Measurements from ENCODE around the gene PPFIA3. TPM values are rescaled to one million over a fixed set of nuclear protein-coding genes. Genes with fewer than 3 reads are reported as not detected.

PPFIA3 gene
- total RNA-seq, 1 experiment from 2014 or later: 27.3 TPM

GRCh38 chr19:49119411-49120324, at the start of gene PPFIA3 (continued):
- 0 out of 2 replicates have a peak, but pooled peaks have one; percentile 48 for TF ChIP-seq KAT7 (CRISPR knock-in tag; IDR thresholded peaks at IDR 0.05; ENCODE audit: borderline replicate concordance)
- no peak for TF ChIP-seq RELA (CRISPR knock-in tag; IDR thresholded peaks at IDR 0.05; ENCODE audit: borderline replicate concordance)
- TF ChIP-seq GTF2I (CRISPR knock-in tag; conservative IDR thresholded peaks at IDR 0.05): no peak
- no peak for TF ChIP-seq ZNF138 (CRISPR knock-in tag; conservative IDR thresholded peaks at IDR 0.05)
- no peak for TF ChIP-seq E2F5 (CRISPR knock-in tag; IDR thresholded peaks at IDR 0.05)
- TF ChIP-seq GABPB1 (CRISPR knock-in tag; IDR thresholded peaks at IDR 0.05): peak; percentile 48; the same call in 1 of the 2 replicates
- TF ChIP-seq RORB (CRISPR knock-in tag; IDR thresholded peaks at IDR 0.05): no peak
- peak; percentile 94; the same call in 1 of the 2 replicates for TF ChIP-seq FOXP1 (CRISPR knock-in tag; IDR thresholded peaks at IDR 0.05; ENCODE audit: borderline replicate concordance)
- no peak for TF ChIP-seq AR (CRISPR knock-in tag; IDR thresholded peaks at IDR 0.05)
- no peak for TF ChIP-seq ZSCAN18 (CRISPR knock-in tag; IDR thresholded peaks at IDR 0.05)
- TF ChIP-seq JUN (CRISPR knock-in tag; IDR thresholded peaks at IDR 0.05): peak; percentile 85; the same call in 1 of the 2 replicates

GRCh38 chr19:49070416-49070815, 48.9 kb upstream of the PPFIA3 start:
- ChIA-PET CTCF (interaction anchor here (0.9 to 3.3 kb wide), 6 partner anchors 14 to 140 kb away, joined by 3 to 10 read pairs (median 6); no protein-coding TSS in a partner anchor), POLR2A (no interaction called here)
- H3K27me3 Mint-ChIP-seq (ENCODE audit: low read depth): peaks cover 95% of the 10 kb centered on the region
- DNase-seq (ENCODE audit: low spot score): no peak
- H3K27ac Mint-ChIP-seq: no peak overlapping the region
- peaks cover 8% of the 10 kb centered on the region for H3K9me3 Mint-ChIP-seq
- H3K4me1 Mint-ChIP-seq: peaks cover 28% of the 10 kb centered on the region
- TF ChIP-seq GTF2I (CRISPR knock-in tag; conservative IDR thresholded peaks at IDR 0.05) (no peak), KAT7 (CRISPR knock-in tag; IDR thresholded peaks at IDR 0.05; ENCODE audit: borderline replicate concordance) (no peak), SMAD3 (CRISPR knock-in tag; IDR thresholded peaks at IDR 0.05; ENCODE audit: borderline replicate concordance) (no peak), MLX (CRISPR knock-in tag; IDR thresholded peaks at IDR 0.05) (no peak)
- no peak for ATAC-seq
- no peak overlapping the region for H3K4me3 Mint-ChIP-seq
- no peaks in the 10 kb centered on the region; the same call in 1 of the 2 replicates for H3K36me3 Mint-ChIP-seq

- Mint-ChIP-seq H3K36me3 (no peaks in the 10 kb centered on the region; the same call in 1 of the 2 replicates), H3K27ac (no peak overlapping the region), H3K4me3 (peak overlapping the region; percentile 71), H3K27me3 (ENCODE audit: low read depth) (peaks cover 89% of the 10 kb centered on the region), H3K4me1 (peaks cover 12% of the 10 kb centered on the region), H3K9me3 (peaks cover 8% of the 10 kb centered on the region)
- POLR2A ChIA-PET: no interaction called here
- DNase-seq (ENCODE audit: low spot score) (peak; percentile 94), ATAC-seq (peak; percentile 91)
- CTCF ChIA-PET: interaction anchor here (1.3 to 3.3 kb wide), 2 partner anchors 16 to 26 kb away, joined by 3 to 10 read pairs; no protein-coding TSS in a partner anchor
- TF ChIP-seq RORB (CRISPR knock-in tag; IDR thresholded peaks at IDR 0.05): no peak
- peak; percentile 60; the same call in 1 of the 2 replicates for TF ChIP-seq SMAD3 (CRISPR knock-in tag; IDR thresholded peaks at IDR 0.05; ENCODE audit: borderline replicate concordance)
- TF ChIP-seq TEAD1 (CRISPR knock-in tag; IDR thresholded peaks at IDR 0.05): peak; percentile 97
- TF ChIP-seq NFE2L1 (CRISPR knock-in tag; IDR thresholded peaks at IDR 0.05): peak; percentile 93
- TF ChIP-seq GTF2I (CRISPR knock-in tag; conservative IDR thresholded peaks at IDR 0.05): no peak
- TF ChIP-seq HMGA2 (CRISPR knock-in tag; IDR thresholded peaks at IDR 0.05): no peak
- TF ChIP-seq PRRX2 (CRISPR knock-in tag; IDR thresholded peaks at IDR 0.05): no peak
- no peak for TF ChIP-seq ZNF423 (CRISPR knock-in tag; IDR thresholded peaks at IDR 0.05)
- TF ChIP-seq ATF3 (CRISPR knock-in tag; conservative IDR thresholded peaks at IDR 0.05): no peak
- peak; percentile 90 for TF ChIP-seq E2F4 (CRISPR knock-in tag; IDR thresholded peaks at IDR 0.05; ENCODE audit: borderline replicate concordance, low read depth)
- peak; percentile 69; the same call in 1 of the 2 replicates for TF ChIP-seq CBFB (CRISPR knock-in tag; IDR thresholded peaks at IDR 0.05; ENCODE audit: low read depth)
These were observed 47.3 kb upstream of the PPFIA3 start for GRCh38 chr19:49071860-49072547.
